H7 (cell line): ENCODE measurements around the gene MUC3A. TPM values are rescaled to one million over a fixed set of nuclear protein-coding genes. Genes with fewer than 3 reads are reported as not detected.
A peak's percentile ranks its signal among the peaks of the same experiment; 100 is the strongest.

ENCODE experiments used
- DNase-seq: peaks from one replicate; pipeline ENCODE4 v3.0.0; 2012
- H3K27me3 ChIP-seq: 2 replicates; pipeline ENCODE4 v1.6.0; 2011; ENCODE audit warnings: mild to moderate bottlenecking, low read length; ENCODE audit not compliant: control insufficient read depth, insufficient read depth
- H3K36me3 ChIP-seq: replicated peaks from 2 replicates; pipeline ENCODE4 v1.5.1; 2011; ENCODE audit warnings: low read length; ENCODE audit not compliant: control insufficient read depth, insufficient read depth
- H3K4me3 ChIP-seq: 2 replicates; pipeline ENCODE4 v1.5.1; 2011; ENCODE audit warnings: low read depth, mild to moderate bottlenecking, control low read depth, low read length, moderate library complexity; ENCODE audit not compliant: insufficient read depth
- total RNA-seq: library from RNA; depleted of rRNA; stranded (reverse); fragments of >200 nt; shearing (Covaris generic); gene quantifications from 2 replicates; pipeline ENCODE4 v1.2.3, GENCODE V29; 2014

MUC3A gene
- total RNA-seq, 1 experiment from 2014 or later, result 8.5 TPM

- H3K4me3 ChIP-seq, result no peak overlapping the region
- no peak for DNase-seq
- no peaks in the 10 kb centered on the region; the same call in none of the 2 replicates for H3K27me3 ChIP-seq
- no peaks in the 10 kb centered on the region; the same call in 1 of the 2 replicates for H3K36me3 ChIP-seq
These were observed 10.6 kb downstream of the MUC3A start for GRCh38 chr7:100959894-100960293.

- H3K27me3 ChIP-seq, result peaks cover 19% of the 10 kb centered on the region
These were observed 13.2 kb downstream of the MUC3A start for GRCh38 chr7:100962537-100962936.

GRCh38 chr7:100963386-100963785 is 14.1 kb downstream of the MUC3A start:
- Histone ChIP-seq H3K4me3 (no peak overlapping the region), H3K27me3 (peaks cover 21% of the 10 kb centered on the region), H3K36me3 (no peaks in the 10 kb centered on the region; the same call in 1 of the 2 replicates)
- no peak for DNase-seq

More at GRCh38 chr7:100962537-100962936, 13.2 kb downstream of the MUC3A start:
- Histone ChIP-seq H3K4me3 (no peak overlapping the region), H3K36me3 (no peaks in the 10 kb centered on the region; the same call in 1 of the 2 replicates)
- DNase-seq, result no peak

- no peaks in the 10 kb centered on the region; the same call in 1 of the 2 replicates for H3K36me3 ChIP-seq
- H3K27me3 ChIP-seq, result peaks cover 21% of the 10 kb centered on the region
- no peak for DNase-seq
- no peak overlapping the region for H3K4me3 ChIP-seq
These were observed 14.5 kb downstream of the MUC3A start for GRCh38 chr7:100963874-100964273.

GRCh38 chr7:100964630-100965029 is 15.3 kb downstream of the MUC3A start:
- Histone ChIP-seq H3K27me3 (peaks cover 21% of the 10 kb centered on the region), H3K36me3 (no peaks in the 10 kb centered on the region; the same call in none of the 2 replicates), H3K4me3 (no peak overlapping the region; the same call in 1 of the 2 replicates)
- peak; percentile 68 for DNase-seq

- H3K36me3 ChIP-seq, result no peaks in the 10 kb centered on the region; the same call in none of the 2 replicates
- DNase-seq, result peak; percentile 86
- peak overlapping the region; percentile 47 for H3K4me3 ChIP-seq
- H3K27me3 ChIP-seq, result peaks cover 21% of the 10 kb centered on the region
These were observed 15.8 kb downstream of the MUC3A start for GRCh38 chr7:100965045-100965722.

- Histone ChIP-seq H3K27me3 (peaks cover 21% of the 10 kb centered on the region), H3K4me3 (peak overlapping the region; percentile 47), H3K36me3 (no peaks in the 10 kb centered on the region; the same call in none of the 2 replicates)
- peak; percentile 100 for DNase-seq
These were observed 16.6 kb downstream of the MUC3A start for GRCh38 chr7:100965723-100966541.

- no peaks in the 10 kb centered on the region; the same call in none of the 2 replicates for H3K36me3 ChIP-seq
- H3K27me3 ChIP-seq, result peaks cover 21% of the 10 kb centered on the region
- peak; percentile 78 for DNase-seq
- peak overlapping the region; percentile 47 for H3K4me3 ChIP-seq
These were observed 17.4 kb downstream of the MUC3A start for GRCh38 chr7:100966542-100967291.

- Histone ChIP-seq H3K27me3 (peaks cover 21% of the 10 kb centered on the region), H3K36me3 (no peaks in the 10 kb centered on the region; the same call in none of the 2 replicates), H3K4me3 (no peak overlapping the region)
- peak; percentile 70 for DNase-seq
These were observed 18.0 kb downstream of the MUC3A start for GRCh38 chr7:100967292-100967863.

GRCh38 chr7:100968031-100968430 is 18.7 kb downstream of the MUC3A start:
- Histone ChIP-seq H3K27me3 (peaks cover 21% of the 10 kb centered on the region), H3K4me3 (no peak overlapping the region), H3K36me3 (no peaks in the 10 kb centered on the region; the same call in none of the 2 replicates)
- DNase-seq, result peak; percentile 79

GRCh38 chr7:100968650-100969049 is 19.3 kb downstream of the MUC3A start:
- peak; percentile 42 for DNase-seq
- Histone ChIP-seq H3K36me3 (no peaks in the 10 kb centered on the region; the same call in none of the 2 replicates), H3K4me3 (no peak overlapping the region), H3K27me3 (peaks cover 21% of the 10 kb centered on the region)

GRCh38 chr7:100969066-100969615 is 19.8 kb downstream of the MUC3A start, which contains the start of gene MUC12:
TSS of gene MUC12 (plus strand) at chr7:100969565. CDS start at chr7:100969623, 58 bp downstream.
- H3K27me3 ChIP-seq, result peaks cover 21% of the 10 kb centered on the region

GRCh38 chr7:100971111-100972001 is 22.0 kb downstream of the MUC3A start:
- no peak overlapping the region for H3K4me3 ChIP-seq
- H3K27me3 ChIP-seq, result peaks cover 13% of the 10 kb centered on the region
- no peaks in the 10 kb centered on the region; the same call in 1 of the 2 replicates for H3K36me3 ChIP-seq
- DNase-seq, result peak; percentile 54

More at GRCh38 chr7:100969066-100969615, 19.8 kb downstream of the MUC3A start, which contains the start of gene MUC12:
- H3K4me3 ChIP-seq, result no peak within 1 kb of the TSS
- DNase-seq, result no peak
- H3K36me3 ChIP-seq, result no peaks in the 10 kb centered on the region; the same call in none of the 2 replicates
